Esophagus muscularis mucosa (tissue), 4 donors: ENCODE data around the gene ANAPC15. TPM values are rescaled to one million over a fixed set of nuclear protein-coding genes. Genes with fewer than 3 reads are reported as not detected.
"Not testable (repeated sequence)": the region's sequence is repeated elsewhere in the genome, so short reads cannot be mapped to it uniquely, and the experiment has no call there.

Experiments used
- DNase-seq: peaks from one replicate; pipeline ENCODE4 v3.0.0-alpha.2; 2017; ENCODE audit errors: extremely low spot score
- H3K27ac ChIP-seq, 4 donors: fragments of 200-600 bp; sonication (generic); replicated peaks in 1 of 4; 1 replicate in 3 of 4; 2 replicates in 1 of 4; pipeline ENCODE4 v1.5.1; 2016 to 2019; ENCODE audit warnings: mild to moderate bottlenecking in 1 of 4
- H3K27me3 ChIP-seq, 4 donors: fragments of 200-600 bp; sonication (generic); one replicate each; pipeline versions ENCODE4 v1.5.1 to v1.6.0; 2016 to 2019
- H3K36me3 ChIP-seq, 4 donors: fragments of 200-600 bp; sonication (generic); one replicate each; pipeline ENCODE4 v1.5.1; 2016 to 2019
- H3K4me1 ChIP-seq, 4 donors: fragments of 200-600 bp; sonication (generic); one replicate each; pipeline ENCODE4 v1.5.1; 2016 to 2019
- H3K4me3 ChIP-seq, 4 donors: fragments of 200-600 bp; sonication (generic); 1 replicate in 2 of 4; 2 replicates in 2 of 4; pipeline ENCODE4 v1.5.1; 2016 to 2019; ENCODE audit warnings: mild to moderate bottlenecking in 4 of 4, moderate library complexity in 1 of 4
- H3K9me3 ChIP-seq, 4 donors: fragments of 200-600 bp; sonication (generic); 1 replicate in 3 of 4; 2 replicates in 1 of 4; pipeline ENCODE4 v1.5.1; 2016 to 2019
- EP300 ChIP-seq: sonication (generic); formaldehyde crosslinking; IDR thresholded peaks from one replicate; pipeline ENCODE4 v1.6.1; 2017; ENCODE audit warnings: antibody characterized with exemption
- POLR2A ChIP-seq: fragments of 450-650 bp; IDR thresholded peaks from one replicate; pipeline ENCODE4 v1.6.1; 2017; ENCODE audit warnings: antibody characterized with exemption, moderate library complexity, mild to moderate bottlenecking, low read depth
- POLR2AphosphoS5 ChIP-seq, 2 donors: sonication (generic); formaldehyde crosslinking; IDR thresholded peaks; one replicate each; pipeline ENCODE4 v1.6.1; 2017; ENCODE audit warnings: antibody characterized with exemption in 2 of 2
- WGBS: methylation state at CpG from one replicate; pipeline ENCODE4 v1.1.5; 2018; 5-methylcytosine and 5-hydroxymethylcytosine counted together
- intact Hi-C: fragments of 100-400 bp; cut with DNase I; formaldehyde crosslinking; loops from one replicate; pipeline ENCODE4 v1.15.1; 2023
- total RNA-seq, 4 donors: library from RNA; depleted of rRNA; stranded (reverse); fragments of >200 nt; gene quantifications; one replicate each; pipeline versions ENCODE4 v1.1.0 to v1.2.1, GENCODE V29; 2016
- TF ChIP-seq, protein P1 (sequence below), 3 experiments: fragments of 200-600 bp in 2 of 3; fragments of 450-650 bp in 1 of 3; sonication (generic) in 2 of 3; IDR thresholded peaks; one replicate each; pipeline ENCODE4 v1.5.1; 2017 to 2019; ENCODE audit warnings: antibody characterized with exemption in 3 of 3, mild to moderate bottlenecking in 2 of 3, moderate library complexity in 1 of 3

Gene ANAPC15
- total RNA-seq, 4 donors from 2014 or later: 43.5 to 58.1 (median 48.1) TPM

DNA sequence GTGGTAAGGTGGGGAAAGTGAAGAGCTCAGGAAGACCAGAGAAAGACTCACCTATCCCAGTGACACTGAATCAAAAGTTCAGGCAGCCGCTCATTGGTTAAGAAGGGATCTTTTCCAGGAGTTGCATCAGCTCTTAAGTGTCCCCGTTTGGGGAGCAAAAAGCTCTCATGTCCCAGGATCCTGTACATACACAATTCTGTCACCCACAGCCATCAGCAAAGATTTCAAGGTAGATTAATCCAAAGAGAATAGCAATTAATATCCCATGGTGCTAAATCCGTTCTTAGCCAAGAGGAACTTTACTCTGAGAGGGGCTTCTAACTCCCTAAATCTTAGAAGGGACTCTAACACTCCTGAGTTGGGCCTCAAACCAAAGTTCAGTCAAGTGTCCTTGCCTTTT, 42.3 kb upstream of the ANAPC15 start:
- Histone ChIP-seq H3K36me3 (no peaks in the 10 kb centered on the region), H3K27ac (no peak overlapping the region), H3K27me3 (peaks cover 0 to 17% (median 0%) of the 10 kb centered on the region in 4 donors), H3K9me3 (no peaks in the 10 kb centered on the region), H3K4me1 (no peaks in the 10 kb centered on the region), H3K4me3 (no peak overlapping the region)
- TF ChIP-seq POLR2AphosphoS5 (IDR thresholded peaks at IDR 0.05) (no peak), EP300 (no peak), POLR2A (no peak)
- TF ChIP-seq, protein P1, sequence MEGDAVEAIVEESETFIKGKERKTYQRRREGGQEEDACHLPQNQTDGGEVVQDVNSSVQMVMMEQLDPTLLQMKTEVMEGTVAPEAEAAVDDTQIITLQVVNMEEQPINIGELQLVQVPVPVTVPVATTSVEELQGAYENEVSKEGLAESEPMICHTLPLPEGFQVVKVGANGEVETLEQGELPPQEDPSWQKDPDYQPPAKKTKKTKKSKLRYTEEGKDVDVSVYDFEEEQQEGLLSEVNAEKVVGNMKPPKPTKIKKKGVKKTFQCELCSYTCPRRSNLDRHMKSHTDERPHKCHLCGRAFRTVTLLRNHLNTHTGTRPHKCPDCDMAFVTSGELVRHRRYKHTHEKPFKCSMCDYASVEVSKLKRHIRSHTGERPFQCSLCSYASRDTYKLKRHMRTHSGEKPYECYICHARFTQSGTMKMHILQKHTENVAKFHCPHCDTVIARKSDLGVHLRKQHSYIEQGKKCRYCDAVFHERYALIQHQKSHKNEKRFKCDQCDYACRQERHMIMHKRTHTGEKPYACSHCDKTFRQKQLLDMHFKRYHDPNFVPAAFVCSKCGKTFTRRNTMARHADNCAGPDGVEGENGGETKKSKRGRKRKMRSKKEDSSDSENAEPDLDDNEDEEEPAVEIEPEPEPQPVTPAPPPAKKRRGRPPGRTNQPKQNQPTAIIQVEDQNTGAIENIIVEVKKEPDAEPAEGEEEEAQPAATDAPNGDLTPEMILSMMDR (IDR thresholded peaks at IDR 0.05): no peak
- intact Hi-C loops: no loop called here
- no peak for DNase-seq
- WGBS: 79% methylated on average over 3 of the region's 3 CpGs

DNA sequence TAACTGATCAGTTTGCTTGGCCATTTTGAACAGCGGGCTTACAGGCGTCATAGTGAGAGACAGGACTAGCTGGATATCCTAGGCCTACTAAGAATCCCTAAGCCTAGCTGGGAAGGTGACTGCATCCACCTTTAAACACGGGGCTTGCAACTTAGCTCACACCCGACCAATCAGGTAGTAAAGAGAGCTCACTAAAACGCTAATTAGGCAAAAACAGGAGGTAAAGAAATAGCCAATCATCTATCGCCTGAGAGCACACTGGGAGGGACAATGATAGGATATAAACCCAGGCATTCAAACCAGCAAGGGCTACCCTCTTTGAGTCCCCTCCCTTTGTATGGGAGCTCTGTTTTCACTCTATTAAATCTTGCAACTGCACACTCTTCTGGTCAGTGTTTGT, 41.4 kb upstream of the ANAPC15 start:
- DNase-seq, intact Hi-C loops, H3K4me3 ChIP-seq, H3K27me3 ChIP-seq, H3K27ac ChIP-seq, H3K36me3 ChIP-seq, H3K9me3 ChIP-seq, H3K4me1 ChIP-seq: not testable (repeated sequence)
- WGBS: 88% methylated on average over 6 of the region's 6 CpGs

DNA sequence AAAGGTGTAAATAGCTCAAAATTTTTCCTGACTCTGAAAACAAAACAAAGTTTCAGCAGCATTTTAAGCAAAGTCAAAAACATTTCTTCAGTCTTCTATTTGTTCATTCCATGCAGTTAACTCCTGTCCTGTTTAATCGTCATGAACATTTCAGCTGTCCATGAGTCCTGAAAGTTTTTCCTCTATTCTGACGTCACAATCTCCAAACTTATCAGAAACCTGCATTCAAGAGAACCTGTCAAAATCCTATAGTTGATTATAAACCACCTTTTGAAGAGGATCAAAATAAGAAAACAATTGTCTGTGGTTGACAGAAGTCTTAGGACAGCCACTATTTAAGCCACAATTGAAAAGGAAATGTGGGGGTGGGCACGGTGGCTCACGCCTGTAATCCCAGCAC, 38.4 kb upstream of the ANAPC15 start:
- H3K4me3 ChIP-seq: no peak overlapping the region
- peaks cover 0 to 3% (median 0%) of the 10 kb centered on the region in 4 donors for H3K27me3 ChIP-seq

DNA sequence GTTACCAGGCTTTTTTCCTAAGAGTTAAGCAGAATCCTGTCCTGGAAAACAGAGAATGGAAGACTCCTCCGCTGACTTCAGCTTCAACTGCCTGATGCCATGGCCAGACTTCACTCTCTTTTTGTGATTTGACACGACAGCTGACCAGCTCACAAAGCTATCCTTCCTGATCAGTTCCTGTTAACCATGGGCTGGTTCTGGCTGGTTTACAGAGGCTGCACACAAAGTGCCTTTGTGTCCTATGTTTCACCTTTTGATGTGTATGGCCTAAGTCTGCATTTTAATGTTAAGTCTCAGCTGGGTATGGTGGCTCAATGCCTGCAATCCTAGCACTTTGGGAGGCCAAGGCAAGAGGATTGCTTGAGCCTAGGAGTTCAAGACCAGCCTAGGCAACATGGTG, 34.1 kb upstream of the ANAPC15 start:
- WGBS: 84% methylated on average over 2 of the region's 2 CpGs

More for the DNA sequence above, 38.4 kb upstream of the ANAPC15 start:
- intact Hi-C loops: no loop called here
- no peaks in the 10 kb centered on the region for H3K36me3 ChIP-seq
- TF ChIP-seq POLR2A: no peak
- TF ChIP-seq, protein P1 (IDR thresholded peaks at IDR 0.05): no peak
- no peak for TF ChIP-seq POLR2AphosphoS5 (IDR thresholded peaks at IDR 0.05)
- no peak for TF ChIP-seq EP300
- H3K27ac ChIP-seq: no peak overlapping the region
- DNase-seq: no peak
- no peaks in the 10 kb centered on the region for H3K9me3 ChIP-seq
- 77% methylated on average over 4 of the region's 4 CpGs for WGBS
- H3K4me1 ChIP-seq: no peaks in the 10 kb centered on the region

DNA sequence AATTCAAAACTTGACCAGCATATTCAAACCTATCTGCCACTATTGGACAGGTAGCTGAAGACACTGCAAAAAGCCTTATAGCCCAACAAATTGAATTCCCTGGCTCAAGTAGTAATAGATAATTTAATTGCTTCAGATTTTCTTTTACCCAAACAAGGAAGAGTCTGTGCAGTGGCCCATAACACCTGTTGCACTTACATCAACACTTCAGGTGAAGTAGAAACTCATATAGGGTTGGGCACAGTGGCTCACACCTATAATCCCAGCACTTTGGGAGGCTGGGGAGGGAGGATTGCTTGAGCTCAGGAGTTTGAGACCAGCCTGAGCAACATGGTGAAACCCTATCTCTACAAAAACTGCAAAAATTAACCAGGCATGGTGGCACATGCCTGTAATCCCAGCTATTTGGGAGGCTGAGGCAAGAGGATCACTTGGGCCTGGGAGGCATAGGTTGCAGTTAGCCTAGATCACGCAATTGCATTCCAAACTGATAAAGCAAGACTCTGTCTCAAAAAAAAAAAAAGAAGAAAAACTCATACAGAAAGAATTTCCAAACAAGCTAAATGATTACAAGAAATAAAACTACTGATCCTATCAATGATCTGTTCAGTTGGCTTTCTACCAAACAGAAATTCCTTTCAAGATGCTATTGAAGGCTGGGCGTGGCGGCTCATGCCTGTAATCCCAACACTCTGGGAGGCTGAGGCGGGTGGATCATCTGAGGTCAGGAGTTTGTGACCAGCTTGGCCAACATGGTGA, 32.5 kb upstream of the ANAPC15 start:
- no peak for DNase-seq
- H3K4me3 ChIP-seq: no peak overlapping the region
- no peak for TF ChIP-seq POLR2AphosphoS5 (IDR thresholded peaks at IDR 0.05)
- no peak for TF ChIP-seq EP300
- TF ChIP-seq, protein P1 (IDR thresholded peaks at IDR 0.05): no peak
- no peak for TF ChIP-seq POLR2A
- no peaks in the 10 kb centered on the region for H3K9me3 ChIP-seq
- no peaks in the 10 kb centered on the region for H3K36me3 ChIP-seq
- WGBS: 84% methylated on average over 4 of the region's 4 CpGs
- intact Hi-C loops: loop anchor here (5.0 kb wide), 1 partner anchor 118 kb away; no protein-coding TSS in a partner anchor
- H3K27ac ChIP-seq: no peak overlapping the region
- no peaks in the 10 kb centered on the region for H3K27me3 ChIP-seq
- peaks cover 0 to 3% (median 0%) of the 10 kb centered on the region in 4 donors for H3K4me1 ChIP-seq

More for the DNA sequence above, 34.1 kb upstream of the ANAPC15 start:
- no peak overlapping the region for H3K27ac ChIP-seq
- DNase-seq: no peak
- peaks cover 0 to 3% (median 0%) of the 10 kb centered on the region in 4 donors for H3K27me3 ChIP-seq
- H3K4me3 ChIP-seq: no peak overlapping the region
- no peaks in the 10 kb centered on the region for H3K36me3 ChIP-seq
- TF ChIP-seq POLR2AphosphoS5 (IDR thresholded peaks at IDR 0.05) (no peak), POLR2A (no peak)
- TF ChIP-seq, protein P1 (IDR thresholded peaks at IDR 0.05): no peak
- H3K9me3 ChIP-seq: no peaks in the 10 kb centered on the region
- intact Hi-C loops: no loop called here
- H3K4me1 ChIP-seq: peaks cover 0 to 3% (median 0%) of the 10 kb centered on the region in 4 donors

DNA sequence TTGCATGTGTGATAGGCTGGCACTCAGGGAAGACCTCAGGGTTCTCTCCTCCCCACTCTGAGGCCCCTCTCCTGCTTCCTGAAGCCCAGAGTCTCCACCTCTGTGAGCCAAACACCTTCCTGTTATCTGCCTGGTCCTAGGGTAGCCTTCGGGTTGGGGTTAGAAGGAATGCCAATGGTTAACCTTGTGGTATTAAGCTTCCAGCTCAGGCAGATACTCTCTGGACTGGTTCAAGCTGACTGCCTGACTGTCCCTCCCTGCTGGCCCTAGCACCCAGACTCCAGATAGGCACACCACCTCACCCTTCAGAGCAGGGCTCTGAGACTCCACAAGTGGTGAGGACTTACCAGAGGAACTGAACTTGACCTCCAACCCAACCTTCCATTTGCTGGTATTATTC, 30.0 kb upstream of the ANAPC15 start:
- not testable (repeated sequence) for H3K27me3 ChIP-seq, H3K4me1 ChIP-seq, H3K9me3 ChIP-seq, DNase-seq, H3K27ac ChIP-seq, H3K4me3 ChIP-seq, H3K36me3 ChIP-seq
- WGBS: no CpG with 5 or more reads among the region's 1 CpG
- intact Hi-C loops: loop anchor here (5.0 kb wide), 1 partner anchor 115 kb away; no protein-coding TSS in a partner anchor

DNA sequence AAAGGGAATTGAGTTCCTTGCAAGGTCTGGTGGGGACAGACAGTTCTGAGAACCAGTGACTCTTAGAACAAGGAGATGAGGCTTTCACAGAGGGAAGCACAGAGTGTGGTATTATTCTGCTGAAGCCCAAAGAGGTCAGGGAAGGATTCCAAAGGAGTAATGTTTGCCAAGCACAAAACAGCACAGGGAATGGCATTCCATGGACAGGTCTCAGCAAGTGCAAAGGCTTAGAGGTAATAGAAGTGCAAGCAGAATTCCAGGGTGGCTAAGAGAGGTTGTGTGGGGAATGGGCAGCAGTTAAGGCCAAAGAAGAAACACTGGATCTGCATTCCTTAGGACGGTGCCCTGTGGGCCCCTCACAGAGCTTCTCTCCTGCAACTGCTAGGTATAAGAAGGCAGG, 29.6 kb upstream of the ANAPC15 start:
- intact Hi-C loops: loop anchor here (5.0 kb wide), 1 partner anchor 115 kb away; no protein-coding TSS in a partner anchor
- 43% methylated on average over 1 of the region's 1 CpG for WGBS
- H3K27ac ChIP-seq, H3K36me3 ChIP-seq, H3K9me3 ChIP-seq, H3K4me3 ChIP-seq, H3K27me3 ChIP-seq, DNase-seq, H3K4me1 ChIP-seq: not testable (repeated sequence)
